GM19238 (cell line): ENCODE results near the gene RAB3C.
"Not testable (repeated sequence)": the region's sequence is repeated elsewhere in the genome, so short reads cannot be mapped to it uniquely, and the experiment has no call there.

Experiments used
- DNase-seq: peaks from one replicate; pipeline ENCODE4 v3.0.0; 2011; ENCODE audit warnings: low spot score; ENCODE audit not compliant: insufficient read length

The RAB3C gene

GRCh38 chr5:58674711-58675110, 91.8 kb downstream of the RAB3C start:
- no peak for DNase-seq

- DNase-seq, result no peak
These were observed 92.5 kb downstream of the RAB3C start for GRCh38 chr5:58675341-58675740.

GRCh38 chr5:58677650-58678049, 94.8 kb downstream of the RAB3C start:
- DNase-seq, result no peak

- DNase-seq, result no peak
These were observed 97.6 kb downstream of the RAB3C start for GRCh38 chr5:58680503-58680902.

GRCh38 chr5:58681943-58682342, 99.1 kb downstream of the RAB3C start:
- no peak for DNase-seq

GRCh38 chr5:58683567-58683966, 100.7 kb downstream of the RAB3C start:
- DNase-seq, result no peak

GRCh38 chr5:58687079-58687478, 104.2 kb downstream of the RAB3C start:
- DNase-seq, result no peak

- no peak for DNase-seq
These were observed 104.7 kb downstream of the RAB3C start for GRCh38 chr5:58687595-58687994.

GRCh38 chr5:58699088-58699761, 116.3 kb downstream of the RAB3C start:
- DNase-seq, result not testable (repeated sequence)

GRCh38 chr5:58699762-58700118, 116.9 kb downstream of the RAB3C start:
- DNase-seq, result no peak

- DNase-seq, result no peak
These were observed 121.2 kb downstream of the RAB3C start for GRCh38 chr5:58703925-58704555.

GRCh38 chr5:58706736-58707135, 123.9 kb downstream of the RAB3C start:
- no peak for DNase-seq

- DNase-seq, result no peak
These were observed 125.6 kb downstream of the RAB3C start for GRCh38 chr5:58708456-58708855.

- DNase-seq, result not testable (repeated sequence)
These were observed 127.5 kb downstream of the RAB3C start for GRCh38 chr5:58710425-58710824.

GRCh38 chr5:58710871-58711270, 128.0 kb downstream of the RAB3C start:
- no peak for DNase-seq

GRCh38 chr5:58711965-58712364, 129.1 kb downstream of the RAB3C start:
- DNase-seq, result no peak

- no peak for DNase-seq
These were observed 131.2 kb downstream of the RAB3C start for GRCh38 chr5:58714046-58714445.

GRCh38 chr5:58715997-58716656, 133.3 kb downstream of the RAB3C start:
- DNase-seq, result no peak

GRCh38 chr5:58716713-58717112, 133.8 kb downstream of the RAB3C start:
- DNase-seq, result no peak

GRCh38 chr5:58717303-58718007, 134.6 kb downstream of the RAB3C start:
- no peak for DNase-seq

GRCh38 chr5:58718269-58718978, 135.5 kb downstream of the RAB3C start:
- DNase-seq, result no peak

GRCh38 chr5:58722160-58722559, 139.3 kb downstream of the RAB3C start:
- DNase-seq, result no peak
